Tibial nerve (tissue), 4 donors: ENCODE data around the gene BSCL2. TPM values are rescaled to one million over a fixed set of nuclear protein-coding genes. Genes with fewer than 3 reads are reported as not detected.

Experiments used
- DNase-seq, 2 donors: peaks; one replicate each; pipeline ENCODE4 v3.0.0-alpha.2; 2019; ENCODE audit warnings: low spot score in 2 of 2
- H3K27ac ChIP-seq, 4 donors: fragments of 200-600 bp; sonication (generic) in 3 of 4; one replicate each; pipeline ENCODE4 v1.5.1; 2017 to 2019; ENCODE audit warnings: mild to moderate bottlenecking in 1 of 4
- H3K27me3 ChIP-seq, 2 donors: fragments of 200-600 bp; sonication (generic) in 1 of 2; one replicate each; pipeline versions ENCODE4 v1.5.1 to v1.6.0; 2017 to 2019
- H3K36me3 ChIP-seq, 3 donors: fragments of 200-600 bp; sonication (generic); one replicate each; pipeline ENCODE4 v1.5.1; 2018 to 2019
- H3K4me1 ChIP-seq, 4 donors: fragments of 200-600 bp; sonication (generic) in 3 of 4; one replicate each; pipeline ENCODE4 v1.5.1; 2017 to 2019
- H3K4me3 ChIP-seq, 4 donors: fragments of 200-600 bp; sonication (generic) in 3 of 4; one replicate each; pipeline ENCODE4 v1.5.1; 2017 to 2019; ENCODE audit warnings: mild to moderate bottlenecking in 1 of 4, moderate library complexity in 1 of 4
- H3K9me3 ChIP-seq, 4 donors: fragments of 200-600 bp; sonication (generic) in 3 of 4; one replicate each; pipeline ENCODE4 v1.5.1; 2017 to 2019
- EP300 ChIP-seq, 2 donors: sonication (generic); formaldehyde crosslinking; IDR thresholded peaks; one replicate each; pipeline ENCODE4 v1.6.1; 2017; ENCODE audit warnings: antibody characterized with exemption in 2 of 2, mild to moderate bottlenecking in 1 of 2
- POLR2A ChIP-seq, 2 donors: fragments of 450-650 bp; IDR thresholded peaks; one replicate each; pipeline ENCODE4 v1.6.1; 2017; ENCODE audit warnings: antibody characterized with exemption in 2 of 2, mild to moderate bottlenecking in 2 of 2, moderate library complexity in 2 of 2
- WGBS, 2 donors: methylation state at CpG; one replicate each; pipeline ENCODE4 v1.1.5; 2018; 5-methylcytosine and 5-hydroxymethylcytosine counted together
- total RNA-seq, 4 donors: library from RNA; depleted of rRNA; stranded (reverse); fragments of >200 nt; gene quantifications; one replicate each; pipeline ENCODE4 v1.1.0, GENCODE V29; 2016
- TF ChIP-seq, protein P1 (sequence below), 5 experiments: fragments of 200-600 bp in 3 of 5; fragments of 450-650 bp in 2 of 5; sonication (generic) in 3 of 5; IDR thresholded peaks; one replicate each; pipeline ENCODE4 v1.5.1; 2016 to 2019; ENCODE audit warnings: antibody characterized with exemption in 5 of 5, mild to moderate bottlenecking in 3 of 5, moderate library complexity in 2 of 5

Gene BSCL2
- total RNA-seq, 4 donors from 2014 or later, result 58.8 to 149 (median 93.2) TPM

DNA sequence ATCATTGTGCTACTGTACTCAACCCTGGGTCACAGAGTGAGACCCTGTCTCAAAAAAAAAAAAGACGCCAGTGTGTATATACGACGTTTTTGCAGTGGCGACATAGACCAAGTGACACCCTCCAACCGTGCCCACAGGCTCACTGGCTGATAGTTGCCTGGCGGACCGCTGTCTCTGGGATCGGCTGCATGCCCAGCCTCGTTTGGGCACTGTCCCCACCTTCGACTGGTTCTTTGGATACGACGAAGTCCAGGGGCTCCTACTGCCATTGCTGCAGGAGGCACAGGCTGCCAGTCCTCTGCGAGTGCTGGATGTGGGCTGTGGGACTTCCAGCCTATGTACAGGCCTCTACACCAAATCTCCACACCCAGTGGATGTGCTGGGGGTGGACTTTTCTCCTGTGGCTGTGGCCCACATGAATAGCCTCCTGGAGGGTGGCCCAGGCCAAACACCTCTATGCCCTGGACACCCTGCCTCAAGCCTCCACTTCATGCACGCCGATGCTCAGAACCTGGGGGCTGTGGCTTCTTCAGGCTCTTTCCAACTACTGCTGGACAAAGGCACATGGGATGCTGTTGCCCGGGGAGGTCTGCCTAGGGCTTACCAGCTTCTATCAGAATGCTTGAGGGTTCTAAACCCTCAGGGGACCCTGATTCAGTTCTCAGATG is 40.8 kb downstream of the BSCL2 start:
- Histone ChIP-seq H3K27me3 (no peaks in the 10 kb centered on the region), H3K4me3 (peak overlapping the region; percentile 60 to 94 (median 75)), H3K27ac (peak overlapping the region in 3 of 4 donors; percentile 91 to 93 (median 93)), H3K4me1 (peaks cover 0 to 56% (median 32%) of the 10 kb centered on the region in 4 donors), H3K9me3 (no peaks in the 10 kb centered on the region), H3K36me3 (peaks cover 0 to 36% (median 0%) of the 10 kb centered on the region in 3 donors)
- no peak for DNase-seq
- TF ChIP-seq POLR2A (IDR thresholded peaks at IDR 0.05) (no peak), EP300 (IDR thresholded peaks at IDR 0.05) (no peak)
- TF ChIP-seq, protein P1, sequence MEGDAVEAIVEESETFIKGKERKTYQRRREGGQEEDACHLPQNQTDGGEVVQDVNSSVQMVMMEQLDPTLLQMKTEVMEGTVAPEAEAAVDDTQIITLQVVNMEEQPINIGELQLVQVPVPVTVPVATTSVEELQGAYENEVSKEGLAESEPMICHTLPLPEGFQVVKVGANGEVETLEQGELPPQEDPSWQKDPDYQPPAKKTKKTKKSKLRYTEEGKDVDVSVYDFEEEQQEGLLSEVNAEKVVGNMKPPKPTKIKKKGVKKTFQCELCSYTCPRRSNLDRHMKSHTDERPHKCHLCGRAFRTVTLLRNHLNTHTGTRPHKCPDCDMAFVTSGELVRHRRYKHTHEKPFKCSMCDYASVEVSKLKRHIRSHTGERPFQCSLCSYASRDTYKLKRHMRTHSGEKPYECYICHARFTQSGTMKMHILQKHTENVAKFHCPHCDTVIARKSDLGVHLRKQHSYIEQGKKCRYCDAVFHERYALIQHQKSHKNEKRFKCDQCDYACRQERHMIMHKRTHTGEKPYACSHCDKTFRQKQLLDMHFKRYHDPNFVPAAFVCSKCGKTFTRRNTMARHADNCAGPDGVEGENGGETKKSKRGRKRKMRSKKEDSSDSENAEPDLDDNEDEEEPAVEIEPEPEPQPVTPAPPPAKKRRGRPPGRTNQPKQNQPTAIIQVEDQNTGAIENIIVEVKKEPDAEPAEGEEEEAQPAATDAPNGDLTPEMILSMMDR (IDR thresholded peaks at IDR 0.05), result no peak
- 56 to 64% methylated on average over 16 of the region's 16 CpGs for WGBS, 2 donors

DNA sequence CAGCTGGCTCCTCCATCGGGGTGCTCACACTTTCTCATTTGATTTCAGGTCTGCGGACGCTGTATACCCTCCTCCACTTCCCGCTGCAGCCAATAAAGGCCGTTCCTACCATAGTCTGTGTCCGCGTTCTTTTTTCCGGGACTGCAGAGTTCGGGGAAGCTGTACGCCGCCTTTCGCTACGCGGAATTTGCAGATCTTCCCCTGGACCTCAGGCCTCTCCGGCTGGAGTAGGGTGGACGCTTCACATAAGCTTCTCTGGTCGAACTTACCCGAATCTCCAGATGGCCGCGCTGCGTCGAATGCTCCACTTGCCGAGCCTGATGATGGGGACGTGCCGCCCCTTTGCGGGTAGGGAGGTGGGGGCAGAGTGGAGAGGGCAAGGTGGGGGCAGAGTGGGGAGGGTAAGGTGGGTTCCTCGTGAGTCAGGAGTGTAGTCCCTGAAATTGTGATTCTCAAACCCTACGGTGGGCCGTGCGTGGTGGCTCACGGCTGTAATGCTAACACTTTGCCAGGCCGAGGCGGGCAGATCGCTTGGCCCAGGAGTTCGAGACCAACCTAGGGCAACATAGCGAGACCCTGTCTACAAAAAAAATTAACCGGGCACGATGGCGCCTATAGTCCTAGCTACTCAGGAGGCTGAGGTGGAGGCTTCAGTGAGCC is 41.5 kb downstream of the BSCL2 start:
- TF ChIP-seq POLR2A (IDR thresholded peaks at IDR 0.05) (no peak), EP300 (IDR thresholded peaks at IDR 0.05) (no peak)
- TF ChIP-seq, protein P1 (IDR thresholded peaks at IDR 0.05), result no peak

DNA sequence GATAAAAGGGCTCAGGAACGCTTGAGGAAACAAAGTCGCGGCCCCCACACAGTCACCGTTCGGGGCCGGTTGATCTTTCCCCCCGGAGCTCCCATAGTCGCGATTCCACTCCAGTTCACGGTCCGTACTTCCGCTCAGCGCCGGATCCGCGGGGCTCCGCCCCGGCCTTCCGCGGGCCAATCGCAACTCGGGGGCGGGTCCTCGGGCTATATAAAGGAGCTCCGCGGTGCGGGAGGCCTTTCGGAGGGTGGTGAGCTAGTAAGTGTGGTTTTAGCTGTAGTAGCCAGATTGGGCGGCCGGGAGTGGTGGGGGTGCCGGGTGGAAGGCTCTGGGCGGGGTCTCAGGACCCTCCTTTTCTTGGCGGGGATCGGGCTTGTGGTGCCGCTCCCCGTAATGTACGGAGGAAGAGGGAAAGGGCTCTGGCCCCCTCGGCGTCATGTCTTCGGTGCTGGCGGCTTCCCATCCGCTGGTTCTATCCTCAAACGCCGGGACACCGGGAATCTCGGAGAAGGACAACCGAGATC is 42.1 kb downstream of the BSCL2 start, which contains the start of the genes C11orf98 and CSKMT:
C11orf98 (minus strand) TSS at position 136 of the 524 bp plus-strand sequence; CDS start at position 95, 41 bp downstream.
CSKMT (plus strand) TSS at position 238 of the 524 bp plus-strand sequence. CDS start 568 bp downstream, outside the sequence.
- peak; percentile 97 to 98 for TF ChIP-seq POLR2A (IDR thresholded peaks at IDR 0.05)
- TF ChIP-seq EP300 (IDR thresholded peaks at IDR 0.05), result peak in 1 of 2 donors; percentile 100
- TF ChIP-seq, protein P1 (IDR thresholded peaks at IDR 0.05), result peak in 1 of 5 experiments; percentile 29
- DNase-seq, result peak; percentile 91 to 94
- 0 to 1% methylated on average over 28 to 38 of the region's 47 CpGs for WGBS, 2 donors
- H3K4me3 ChIP-seq, result peak within 1 kb of the TSS; percentile 60 to 94 (median 75)
- peak within 1 kb of the TSS; percentile 53 to 93 (median 92) for H3K27ac ChIP-seq
- peaks cover 0 to 36% (median 0%) of the 10 kb centered on the region in 3 donors for H3K36me3 ChIP-seq
- H3K9me3 ChIP-seq, result no peaks in the 10 kb centered on the region
- H3K27me3 ChIP-seq, result no peaks in the 10 kb centered on the region
- peaks cover 0 to 47% (median 24%) of the 10 kb centered on the region in 4 donors for H3K4me1 ChIP-seq

More for the DNA sequence above, 41.5 kb downstream of the BSCL2 start:
- no peaks in the 10 kb centered on the region for H3K9me3 ChIP-seq
- DNase-seq, result peak in 1 of 2 donors; percentile 33
- H3K36me3 ChIP-seq, result peaks cover 0 to 36% (median 0%) of the 10 kb centered on the region in 3 donors
- H3K27ac ChIP-seq, result peak overlapping the region; percentile 53 to 93 (median 92)
- peak overlapping the region; percentile 60 to 94 (median 75) for H3K4me3 ChIP-seq
- peaks cover 0 to 52% (median 30%) of the 10 kb centered on the region in 4 donors for H3K4me1 ChIP-seq
- H3K27me3 ChIP-seq, result no peaks in the 10 kb centered on the region
- WGBS, 2 donors, result 5 to 6% methylated on average over 36 to 38 of the region's 39 CpGs

DNA sequence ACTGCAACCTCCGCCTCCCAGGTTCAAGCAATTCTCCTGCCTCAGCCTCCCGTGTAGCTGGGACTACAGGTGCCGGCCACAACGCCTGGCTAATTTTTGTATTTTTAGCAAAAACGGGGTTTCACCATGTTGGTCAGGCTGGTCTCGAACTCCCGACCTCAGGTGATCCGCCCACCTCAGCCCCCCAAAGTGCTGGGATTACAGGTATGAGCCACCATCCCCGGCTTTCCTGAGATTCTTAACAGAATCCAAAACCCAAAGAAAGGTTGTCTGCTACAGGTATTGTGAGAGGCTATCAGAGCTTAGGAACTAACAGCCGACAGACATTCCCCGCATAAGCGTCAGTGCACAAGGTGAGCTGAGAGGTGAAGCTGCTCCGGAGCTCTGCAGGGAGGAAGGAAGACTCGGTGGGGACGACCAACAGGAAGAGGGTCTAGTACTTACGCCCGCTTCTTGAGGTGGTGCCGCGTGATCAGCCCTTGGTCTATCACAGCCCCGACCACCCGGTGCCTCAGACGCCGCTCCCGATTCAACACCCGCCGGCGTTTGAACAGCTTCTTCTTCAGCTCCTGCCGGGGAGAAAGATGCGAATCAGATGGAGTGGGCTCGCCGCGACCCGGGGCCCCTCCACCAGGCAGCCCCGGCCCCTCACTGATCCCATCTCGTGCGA is 42.7 kb downstream of the BSCL2 start:
- TF ChIP-seq, protein P1 (IDR thresholded peaks at IDR 0.05), result no peak
- TF ChIP-seq POLR2A (IDR thresholded peaks at IDR 0.05), result no peak
- no peak for TF ChIP-seq EP300 (IDR thresholded peaks at IDR 0.05)
- Histone ChIP-seq H3K36me3 (peaks cover 0 to 36% (median 0%) of the 10 kb centered on the region in 3 donors), H3K27me3 (no peaks in the 10 kb centered on the region), H3K4me1 (peaks cover 0 to 41% (median 24%) of the 10 kb centered on the region in 4 donors), H3K27ac (peak overlapping the region; percentile 53 to 93 (median 92)), H3K9me3 (no peaks in the 10 kb centered on the region), H3K4me3 (peak overlapping the region; percentile 60 to 94 (median 75))
- DNase-seq, result no peak
- 2 to 4% methylated on average over 23 to 25 of the region's 36 CpGs for WGBS, 2 donors
